Measurements from ENCODE around the gene C2CD2.

DNA sequence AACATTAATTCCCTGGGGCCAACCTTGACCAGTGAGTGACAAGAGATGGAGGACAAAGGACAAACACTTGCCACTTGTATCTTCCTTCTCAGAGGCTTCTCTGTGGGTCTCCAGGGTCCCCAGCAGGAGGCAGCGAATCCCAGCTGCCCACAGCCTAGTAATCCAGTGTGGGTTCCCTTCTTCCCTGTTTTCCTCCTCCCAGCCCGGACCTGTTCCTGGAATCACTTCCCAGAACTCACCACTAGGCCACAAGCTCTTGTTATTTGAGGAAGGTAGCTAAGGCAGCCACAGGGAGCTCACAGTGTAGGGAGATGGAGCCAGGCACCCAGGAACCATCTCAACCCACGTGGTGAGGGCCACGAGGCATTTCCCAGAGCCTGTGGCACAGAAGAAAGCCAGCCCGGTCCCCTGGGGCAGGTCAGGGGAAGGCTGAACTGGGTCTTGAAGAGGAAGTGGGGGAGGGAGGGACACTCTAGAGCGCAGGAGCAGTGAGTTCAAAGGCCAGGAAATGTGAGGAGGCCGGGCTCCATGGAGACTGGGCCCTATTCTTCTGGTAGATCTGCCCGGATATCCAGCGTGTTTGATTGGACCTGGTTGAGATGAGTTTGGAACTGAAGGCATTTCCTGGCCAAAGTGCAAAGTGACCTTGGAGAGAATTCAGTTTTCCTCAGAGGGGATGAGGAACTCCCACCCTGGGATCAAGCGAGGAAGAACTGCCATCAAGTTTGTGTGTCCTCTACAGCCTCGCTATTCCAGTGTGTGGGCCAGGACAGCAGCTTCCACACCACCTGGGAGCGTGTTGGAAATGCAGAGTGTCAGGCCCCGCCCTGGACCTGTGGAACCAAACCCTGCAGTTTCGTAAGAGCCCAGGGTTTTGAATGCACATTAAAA, 20.3 kb upstream of the C2CD2 start:
- TF ChIP-seq, protein P1, sequence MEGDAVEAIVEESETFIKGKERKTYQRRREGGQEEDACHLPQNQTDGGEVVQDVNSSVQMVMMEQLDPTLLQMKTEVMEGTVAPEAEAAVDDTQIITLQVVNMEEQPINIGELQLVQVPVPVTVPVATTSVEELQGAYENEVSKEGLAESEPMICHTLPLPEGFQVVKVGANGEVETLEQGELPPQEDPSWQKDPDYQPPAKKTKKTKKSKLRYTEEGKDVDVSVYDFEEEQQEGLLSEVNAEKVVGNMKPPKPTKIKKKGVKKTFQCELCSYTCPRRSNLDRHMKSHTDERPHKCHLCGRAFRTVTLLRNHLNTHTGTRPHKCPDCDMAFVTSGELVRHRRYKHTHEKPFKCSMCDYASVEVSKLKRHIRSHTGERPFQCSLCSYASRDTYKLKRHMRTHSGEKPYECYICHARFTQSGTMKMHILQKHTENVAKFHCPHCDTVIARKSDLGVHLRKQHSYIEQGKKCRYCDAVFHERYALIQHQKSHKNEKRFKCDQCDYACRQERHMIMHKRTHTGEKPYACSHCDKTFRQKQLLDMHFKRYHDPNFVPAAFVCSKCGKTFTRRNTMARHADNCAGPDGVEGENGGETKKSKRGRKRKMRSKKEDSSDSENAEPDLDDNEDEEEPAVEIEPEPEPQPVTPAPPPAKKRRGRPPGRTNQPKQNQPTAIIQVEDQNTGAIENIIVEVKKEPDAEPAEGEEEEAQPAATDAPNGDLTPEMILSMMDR (IDR thresholded peaks at IDR 0.05), result no peak
- no peak for TF ChIP-seq EZH2 (IDR thresholded peaks at IDR 0.05; ENCODE audit: borderline replicate concordance, insufficient read depth, low read depth, low read length, poor library complexity, severe bottlenecking)
